HL-60 (cell line): Measurements from ENCODE around the gene GMNC.

Experiments used
- CTCF ChIP-seq: IDR thresholded peaks from one replicate; pipeline ENCODE4 v1.5.1; 2011; ENCODE audit warnings: low read length, control low read depth, inconsistent platforms; ENCODE audit not compliant: insufficient read depth
- GABPA ChIP-seq: IDR thresholded peaks from 2 replicates; pipeline ENCODE4 v1.6.1; 2012; ENCODE audit warnings: low read depth
- REST ChIP-seq: IDR thresholded peaks from 2 replicates; pipeline ENCODE4 v1.6.1; 2012; ENCODE audit warnings: low read depth; ENCODE audit not compliant: insufficient replicate concordance

DNA sequence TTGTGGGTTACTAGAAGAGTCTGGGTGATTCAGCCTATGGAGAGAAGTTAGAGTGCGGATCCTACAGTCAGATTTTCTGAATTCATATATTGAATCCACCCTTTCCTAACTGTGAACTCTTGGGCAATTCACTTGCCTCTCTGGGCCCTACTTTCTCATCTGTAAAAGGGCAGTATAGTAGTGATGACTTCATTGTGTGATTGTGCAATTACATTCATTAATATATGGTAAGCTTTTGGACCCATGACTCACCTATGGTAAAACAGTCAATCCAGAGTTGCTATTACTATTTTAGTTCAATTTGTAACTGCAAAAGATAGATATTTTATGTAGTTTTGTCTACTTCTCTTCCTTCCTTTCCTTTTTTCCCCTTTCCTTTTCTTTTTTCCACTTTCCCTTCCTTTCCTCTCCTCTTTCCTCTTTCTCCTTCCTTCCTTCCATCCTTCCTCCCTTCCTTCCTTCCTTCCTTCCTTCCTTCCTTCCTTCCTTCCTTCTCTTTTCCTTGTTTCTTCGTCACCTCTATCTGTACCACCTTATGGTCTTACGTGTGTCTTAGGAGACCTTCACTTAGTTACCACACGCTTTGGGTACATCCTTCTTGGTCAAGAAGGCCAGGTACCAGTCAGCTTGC, 37.0 kb downstream of the GMNC start:
- TF ChIP-seq CTCF (no peak), GABPA (no peak), REST (no peak)
